Fibroblast of lung (primary cell): ENCODE data around the gene KRT6B.

Experiments used
- EZH2 ChIP-seq: IDR thresholded peaks from 2 replicates; pipeline ENCODE4 v1.5.1; 2012; ENCODE audit warnings: low read length, control low read depth, mild to moderate bottlenecking; ENCODE audit errors: missing control alignments
- TF ChIP-seq, protein P1 (sequence below), 2 donors: IDR thresholded peaks in 1 of 2; conservative IDR thresholded peaks in 1 of 2; 1 replicate in 1 of 2; 2 replicates in 1 of 2; pipeline ENCODE4 v1.5.1; 2011 to 2012; ENCODE audit warnings: low read length in 2 of 2, control low read depth in 1 of 2, inconsistent platforms in 1 of 2, low read depth in 1 of 2, mild to moderate bottlenecking in 1 of 2

DNA sequence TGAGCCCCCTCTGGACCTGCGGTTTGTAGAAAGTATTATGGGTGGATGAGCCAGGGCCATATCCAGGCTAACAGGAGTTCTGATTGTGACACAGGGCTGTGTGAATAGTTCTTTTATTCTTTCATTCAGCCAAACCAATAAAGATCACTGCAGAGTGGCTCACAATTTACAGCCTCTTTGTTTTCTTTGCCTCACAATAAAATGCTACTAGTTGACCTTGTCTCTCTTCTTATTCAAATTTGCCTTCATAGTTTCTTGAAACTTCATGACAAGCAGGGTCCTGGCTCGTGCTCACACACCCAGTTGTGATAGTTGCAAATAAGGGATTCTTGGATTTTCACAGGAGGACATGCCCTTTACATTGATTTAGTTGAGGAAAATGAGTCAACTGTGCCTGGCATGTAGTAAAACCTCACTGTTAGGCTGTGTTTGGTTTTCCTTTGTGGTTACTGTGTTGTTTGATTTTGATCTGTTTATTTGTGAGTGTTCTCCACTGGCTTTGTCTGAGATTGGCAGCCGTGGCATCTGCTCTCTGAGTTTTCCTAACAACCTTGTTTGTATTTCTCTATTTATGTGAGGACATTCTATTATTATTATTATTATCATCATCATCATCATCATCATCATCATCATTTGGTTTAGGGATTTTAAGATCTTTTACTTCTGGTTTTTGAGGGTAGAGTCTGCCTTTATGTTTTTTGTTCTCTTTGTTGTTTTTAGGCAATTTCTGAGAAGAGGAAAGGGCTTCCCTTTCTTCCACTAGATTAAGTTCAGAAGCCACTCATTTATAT, 2.7 kb upstream of the KRT6B start:
- TF ChIP-seq, protein P1, sequence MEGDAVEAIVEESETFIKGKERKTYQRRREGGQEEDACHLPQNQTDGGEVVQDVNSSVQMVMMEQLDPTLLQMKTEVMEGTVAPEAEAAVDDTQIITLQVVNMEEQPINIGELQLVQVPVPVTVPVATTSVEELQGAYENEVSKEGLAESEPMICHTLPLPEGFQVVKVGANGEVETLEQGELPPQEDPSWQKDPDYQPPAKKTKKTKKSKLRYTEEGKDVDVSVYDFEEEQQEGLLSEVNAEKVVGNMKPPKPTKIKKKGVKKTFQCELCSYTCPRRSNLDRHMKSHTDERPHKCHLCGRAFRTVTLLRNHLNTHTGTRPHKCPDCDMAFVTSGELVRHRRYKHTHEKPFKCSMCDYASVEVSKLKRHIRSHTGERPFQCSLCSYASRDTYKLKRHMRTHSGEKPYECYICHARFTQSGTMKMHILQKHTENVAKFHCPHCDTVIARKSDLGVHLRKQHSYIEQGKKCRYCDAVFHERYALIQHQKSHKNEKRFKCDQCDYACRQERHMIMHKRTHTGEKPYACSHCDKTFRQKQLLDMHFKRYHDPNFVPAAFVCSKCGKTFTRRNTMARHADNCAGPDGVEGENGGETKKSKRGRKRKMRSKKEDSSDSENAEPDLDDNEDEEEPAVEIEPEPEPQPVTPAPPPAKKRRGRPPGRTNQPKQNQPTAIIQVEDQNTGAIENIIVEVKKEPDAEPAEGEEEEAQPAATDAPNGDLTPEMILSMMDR (conservative IDR thresholded peaks at IDR 0.05 in 1 of 2, IDR thresholded peaks at IDR 0.05 in 1 of 2; ENCODE audit: low read depth in 1 of 2, low read length in 2 of 2), result no peak
- TF ChIP-seq EZH2, result no peak
